HCT116 (cell line): ENCODE results near the gene HIRA. TPM values are rescaled to one million over a fixed set of nuclear protein-coding genes. Genes with fewer than 3 reads are reported as not detected.

Source experiments
- ATAC-seq: fragments of 200-7000 bp; cut with Tn5 transposase; 2 replicates; pipeline ENCODE4 v1.9.1; 2020; ENCODE audit warnings: mild to moderate bottlenecking, moderate library complexity
- BruUV-seq: library from RNA; stranded (reverse); fragments of 400-500 nt; replicated peaks from 2 replicates; lab custom pipeline; 2021; lab: Mats Ljungman, UMichigan
- CTCF ChIA-PET: fragments of 300-600 bp; sonication (Branson Sonifier 250); formaldehyde crosslinking; loops from one replicate; lab custom pipeline; 2021; ENCODE audit warnings: antibody characterized with exemption; lab: Charles Lee
- POLR2A ChIA-PET: fragments of 300-600, 350-600 bp; sonication (Branson Sonifier 250); formaldehyde crosslinking; loops from one replicate; lab custom pipeline; 2021; ENCODE audit warnings: antibody characterized with exemption; lab: Charles Lee
- RAD21 ChIA-PET, 2 experiments: fragments of 300-600 bp; sonication (Branson Sonifier 250); formaldehyde crosslinking; loops; one replicate each; lab custom pipeline; 2023; ENCODE audit warnings: low total read pairs in 2 of 2; ENCODE audit not compliant: uncharacterized antibody in 2 of 2, unreplicated experiment in 2 of 2, low non-redundant PET in 1 of 2; lab: Charles Lee
- DNase-seq: peaks from one replicate; pipeline ENCODE4 v3.0.0-alpha.2; 2010; ENCODE audit warnings: low read depth, low spot score
- H2AFZ ChIP-seq: fragments of 200-600 bp; shearing (Covaris generic), sonication (generic); 2 replicates; pipeline ENCODE4 v1.6.1; 2017; ENCODE audit warnings: low read depth, mixed run types, mixed read lengths, antibody characterized with exemption, low read length; ENCODE audit not compliant: poor library complexity, severe bottlenecking
- H3K27ac ChIP-seq: 2 replicates; pipeline ENCODE4 v1.5.1; 2012; ENCODE audit warnings: low read depth, low read length
- H3K27me3 ChIP-seq: fragments of 200-600 bp; sonication (generic); 2 replicates; pipeline ENCODE4 v1.6.1; 2016; ENCODE audit warnings: mixed run types, low read length, mixed read lengths; ENCODE audit not compliant: insufficient read depth
- H3K36me3 ChIP-seq, 2 experiments: fragments of 200-500 bp in 1 of 2; fragments of 200-600 bp in 1 of 2; sonication (Bioruptor generic) in 1 of 2; sonication (generic) in 1 of 2; 2 replicates each; pipeline versions ENCODE4 v1.5.1 to v1.6.1; 2014 to 2016; ENCODE audit warnings: low read length in 2 of 2, inconsistent platforms in 1 of 2, mixed read lengths in 1 of 2, mixed run types in 1 of 2; ENCODE audit not compliant: insufficient read depth in 2 of 2, control insufficient read depth in 1 of 2
- H3K4me1 ChIP-seq, 2 experiments: fragments of 200-600 bp in 1 of 2; sonication (generic) in 1 of 2; 2 replicates each; pipeline versions ENCODE4 v1.5.1 to v1.6.1; 2012 to 2017; ENCODE audit warnings: low read length in 2 of 2, inconsistent platforms in 1 of 2, mild to moderate bottlenecking in 1 of 2, mixed read lengths in 1 of 2, mixed run types in 1 of 2, moderate library complexity in 1 of 2; ENCODE audit not compliant: insufficient read depth in 2 of 2, control insufficient read depth in 1 of 2
- H3K4me2 ChIP-seq: fragments of 200-600 bp; sonication (generic); 2 replicates; pipeline ENCODE4 v1.6.1; 2017; ENCODE audit warnings: mixed run types, low read length, mixed read lengths
- H3K4me3 ChIP-seq, 2 experiments: fragments of 200-600 bp in 1 of 2; sonication (generic) in 1 of 2; replicated peaks in 1 of 2; 2 replicates each; pipeline ENCODE4 v1.5.1; 2011 to 2016; ENCODE audit warnings: low read length in 2 of 2, control low read depth in 1 of 2, low read depth in 1 of 2, mild to moderate bottlenecking in 1 of 2, mixed read lengths in 1 of 2, mixed run types in 1 of 2
- H3K79me2 ChIP-seq: fragments of 200-600 bp; sonication (generic); 2 replicates; pipeline ENCODE4 v1.6.1; 2017; ENCODE audit warnings: mild to moderate bottlenecking, mixed run types, low read length, moderate library complexity, mixed read lengths; ENCODE audit not compliant: insufficient read depth
- H3K9ac ChIP-seq: fragments of 200-600 bp; sonication (generic); 2 replicates; pipeline ENCODE4 v1.6.1; 2016; ENCODE audit warnings: low read length, mixed read lengths
- H3K9me2 ChIP-seq: fragments of 200-600 bp; sonication (generic), shearing (Covaris generic); 2 replicates; pipeline ENCODE4 v1.6.1; 2017; ENCODE audit warnings: mixed run types, mild to moderate bottlenecking, moderate library complexity; ENCODE audit not compliant: insufficient read depth
- H3K9me3 ChIP-seq, 2 experiments: fragments of 200-500 bp in 1 of 2; fragments of 200-600 bp in 1 of 2; sonication (Bioruptor generic) in 1 of 2; sonication (generic) in 1 of 2; 2 replicates each; pipeline ENCODE4 v1.6.1; 2014 to 2017; ENCODE audit warnings: low read length in 2 of 2, mixed read lengths in 2 of 2, inconsistent platforms in 1 of 2, low read depth in 1 of 2, mild to moderate bottlenecking in 1 of 2, mixed run types in 1 of 2, moderate library complexity in 1 of 2; ENCODE audit not compliant: control insufficient read depth in 1 of 2, insufficient read depth in 1 of 2
- H4K20me1 ChIP-seq: fragments of 200-600 bp; sonication (generic), shearing (Covaris generic); 2 replicates; pipeline ENCODE4 v1.6.1; 2017; ENCODE audit warnings: mixed run types, mild to moderate bottlenecking, moderate library complexity; ENCODE audit not compliant: insufficient read depth
- ATF3 ChIP-seq: IDR thresholded peaks from 2 replicates; pipeline ENCODE4 v1.6.1; 2012
- CBX3 ChIP-seq: IDR thresholded peaks from 2 replicates; pipeline ENCODE4 v1.6.1; 2012; ENCODE audit warnings: low read depth
- CEBPB ChIP-seq: IDR thresholded peaks from 2 replicates; pipeline ENCODE4 v1.6.1; 2012; ENCODE audit warnings: low read depth
- CTCF ChIP-seq, 3 experiments: fragments of 200-600 bp in 1 of 3; sonication (generic) in 1 of 3; IDR thresholded peaks in 2 of 3; conservative IDR thresholded peaks in 1 of 3; 2 replicates each; pipeline ENCODE4 v1.5.1; 2012 to 2017; ENCODE audit warnings: low read depth in 2 of 3, low read length in 2 of 3, antibody characterized with exemption in 1 of 3, borderline replicate concordance in 1 of 3, control low read depth in 1 of 3, mild to moderate bottlenecking in 1 of 3, mixed read lengths in 1 of 3, mixed run types in 1 of 3, moderate library complexity in 1 of 3; ENCODE audit not compliant: insufficient read depth in 1 of 3
- EGR1 ChIP-seq: IDR thresholded peaks from 2 replicates; pipeline ENCODE4 v1.6.1; 2012; ENCODE audit warnings: low read depth
- ELF1 ChIP-seq: IDR thresholded peaks from 2 replicates; pipeline ENCODE4 v1.6.1; 2012; ENCODE audit warnings: low read depth, borderline replicate concordance
- EZH2 ChIP-seq: fragments of 200-600 bp; sonication (generic); IDR thresholded peaks from 2 replicates; pipeline ENCODE4 v1.6.1; 2017; ENCODE audit warnings: antibody characterized with exemption, mixed run types
- EZH2phosphoT487 ChIP-seq: fragments of 200-600 bp; IDR thresholded peaks from 2 replicates; pipeline ENCODE4 v1.6.1; 2018; ENCODE audit warnings: antibody characterized with exemption, borderline replicate concordance
- JUND ChIP-seq: IDR thresholded peaks from 2 replicates; pipeline ENCODE4 v1.6.1; 2012
- MAX ChIP-seq: IDR thresholded peaks from 2 replicates; pipeline ENCODE4 v1.6.1; 2012
- POLR2A ChIP-seq: IDR thresholded peaks from 2 replicates; pipeline ENCODE4 v1.7.0; 2011; ENCODE audit warnings: borderline replicate concordance; ENCODE audit not compliant: insufficient read depth, insufficient read length; ENCODE audit errors: extremely low read depth
- POLR2AphosphoS5 ChIP-seq: IDR thresholded peaks from 2 replicates; pipeline ENCODE4 v1.6.1; 2011; ENCODE audit warnings: mild to moderate bottlenecking, low read depth, low read length, moderate library complexity
- RAD21 ChIP-seq: IDR thresholded peaks from 2 replicates; pipeline ENCODE4 v1.6.1; 2012; ENCODE audit warnings: low read depth, mild to moderate bottlenecking
- REST ChIP-seq: IDR thresholded peaks from 2 replicates; pipeline ENCODE4 v1.6.1; 2012; ENCODE audit warnings: low read depth
- SP1 ChIP-seq: IDR thresholded peaks from 2 replicates; pipeline ENCODE4 v1.6.1; 2012; ENCODE audit warnings: low read depth
- SRF ChIP-seq: IDR thresholded peaks from 2 replicates; pipeline ENCODE4 v1.6.1; 2012; ENCODE audit warnings: low read depth
- YY1 ChIP-seq: IDR thresholded peaks from 2 replicates; pipeline ENCODE4 v1.6.1; 2011; ENCODE audit warnings: low read length, low read depth, moderate library complexity, mild to moderate bottlenecking; ENCODE audit not compliant: insufficient replicate concordance; ENCODE audit errors: extremely low read depth
- ZFX ChIP-seq: fragments of 450-650 bp; IDR thresholded peaks from 2 replicates; pipeline ENCODE4 v1.6.1; 2017
- intact Hi-C: fragments of 100-400 bp; cut with micrococcal nuclease; formaldehyde crosslinking; loops from 2 replicates; pipeline ENCODE4 v1.10.0; 2022
- total RNA-seq: library from RNA; stranded (reverse); gene quantifications from one replicate; pipeline ENCODE4 v1.2.1, GENCODE V29; 2021; ENCODE audit not compliant: unreplicated experiment

Gene HIRA
- total RNA-seq, 1 experiment from 2014 or later = 30.6 TPM

GRCh38 chr22:19382240-19382639, 49.3 kb downstream of the HIRA start:
- Histone ChIP-seq H2AFZ (no peak overlapping the region), H3K4me2 (no peak overlapping the region), H3K4me1 (peaks cover 9 to 17% of the 10 kb centered on the region in 2 experiments), H3K79me2 (no peaks in the 10 kb centered on the region), H3K9ac (no peak overlapping the region), H3K9me2 (no peaks in the 10 kb centered on the region), H3K9me3 (no peaks in the 10 kb centered on the region), H4K20me1 (no peaks in the 10 kb centered on the region), H3K27ac (no peak overlapping the region), H3K36me3 (peaks cover 33 to 49% of the 10 kb centered on the region in 2 experiments), H3K4me3 (no peak overlapping the region), H3K27me3 (no peaks in the 10 kb centered on the region)
- POLR2A ChIA-PET = no interaction called here
- CTCF ChIA-PET = no interaction called here
- RAD21 ChIA-PET = no interaction called here
- ATAC-seq (no peak), DNase-seq (no peak)
- BruUV-seq = no TSS peak
- intact Hi-C loops = no loop called here
- TF ChIP-seq EZH2phosphoT487 (no peak), CEBPB (no peak), EGR1 (no peak), REST (no peak), ZFX (no peak), SRF (no peak), ATF3 (no peak)

- BruUV-seq = no TSS peak
- DNase-seq (no peak), ATAC-seq (0 out of 2 replicates have a peak, but pooled peaks have one; percentile 18)
- Histone ChIP-seq H3K9me2 (no peaks in the 10 kb centered on the region), H4K20me1 (no peaks in the 10 kb centered on the region), H2AFZ (no peak overlapping the region), H3K27me3 (no peaks in the 10 kb centered on the region), H3K9me3 (no peaks in the 10 kb centered on the region), H3K9ac (no peak overlapping the region), H3K4me2 (no peak overlapping the region), H3K4me1 (peaks cover 9 to 17% of the 10 kb centered on the region in 2 experiments), H3K79me2 (no peaks in the 10 kb centered on the region), H3K4me3 (no peak overlapping the region), H3K27ac (no peak overlapping the region; the same call in 1 of the 2 replicates), H3K36me3 (peaks cover 32 to 49% of the 10 kb centered on the region in 2 experiments)
- POLR2A ChIA-PET = no interaction called here
- RAD21 ChIA-PET = no interaction called here
- intact Hi-C loops = no loop called here
- CTCF ChIA-PET = no interaction called here
- no peak for TF ChIP-seq MAX
- TF ChIP-seq ELF1 = no peak
- no peak for TF ChIP-seq CTCF (IDR thresholded peaks at IDR 0.05 in 2 of 3, conservative IDR thresholded peaks at IDR 0.05 in 1 of 3; ENCODE audit: borderline replicate concordance in 1 of 3, insufficient read depth in 1 of 3, low read depth in 2 of 3, low read length in 2 of 3)
- no peak for TF ChIP-seq SP1
- no peak for TF ChIP-seq RAD21
- no peak for TF ChIP-seq EZH2
- no peak for TF ChIP-seq JUND
- TF ChIP-seq ZFX = no peak
- no peak for TF ChIP-seq YY1
- no peak for TF ChIP-seq POLR2AphosphoS5
- no peak for TF ChIP-seq POLR2A
- TF ChIP-seq CBX3 = no peak
- no peak for TF ChIP-seq ATF3
Measured at GRCh38 chr22:19378344-19378674, 53.2 kb downstream of the HIRA start.
